HK-2 (cell line): ENCODE measurements around the gene HS6ST1.

Source experiments
- DNase-seq: peaks from one replicate; pipeline ENCODE4 v3.0.0-alpha.2; 2018; ENCODE audit not compliant: unreplicated experiment

The HS6ST1 gene

GRCh38 chr2:128282246-128282975 is 36.3 kb downstream of the HS6ST1 start:
- DNase-seq = no peak

DNA sequence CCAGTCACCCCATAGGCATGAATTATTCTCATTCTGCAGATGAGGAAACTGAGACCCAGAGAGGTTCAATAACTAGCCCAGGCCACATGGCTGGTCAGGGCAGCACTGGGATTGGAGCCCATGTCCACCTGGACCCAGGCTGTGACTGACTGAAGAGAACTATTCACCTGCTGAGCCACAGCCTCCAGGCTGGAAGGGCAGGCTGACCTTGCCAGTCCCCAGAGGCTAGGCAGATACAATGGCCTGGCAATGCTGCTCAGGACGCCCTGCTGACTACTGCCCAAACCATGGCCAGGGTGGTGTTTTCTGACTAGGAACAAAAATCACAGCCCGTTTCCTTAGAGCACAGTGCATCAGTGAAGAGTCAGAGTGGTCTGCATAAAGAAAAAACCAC is 36.8 kb downstream of the HS6ST1 start:
- DNase-seq = no peak

- no peak for DNase-seq
Observed at GRCh38 chr2:128280901-128281321, 37.8 kb downstream of the HS6ST1 start.

DNA sequence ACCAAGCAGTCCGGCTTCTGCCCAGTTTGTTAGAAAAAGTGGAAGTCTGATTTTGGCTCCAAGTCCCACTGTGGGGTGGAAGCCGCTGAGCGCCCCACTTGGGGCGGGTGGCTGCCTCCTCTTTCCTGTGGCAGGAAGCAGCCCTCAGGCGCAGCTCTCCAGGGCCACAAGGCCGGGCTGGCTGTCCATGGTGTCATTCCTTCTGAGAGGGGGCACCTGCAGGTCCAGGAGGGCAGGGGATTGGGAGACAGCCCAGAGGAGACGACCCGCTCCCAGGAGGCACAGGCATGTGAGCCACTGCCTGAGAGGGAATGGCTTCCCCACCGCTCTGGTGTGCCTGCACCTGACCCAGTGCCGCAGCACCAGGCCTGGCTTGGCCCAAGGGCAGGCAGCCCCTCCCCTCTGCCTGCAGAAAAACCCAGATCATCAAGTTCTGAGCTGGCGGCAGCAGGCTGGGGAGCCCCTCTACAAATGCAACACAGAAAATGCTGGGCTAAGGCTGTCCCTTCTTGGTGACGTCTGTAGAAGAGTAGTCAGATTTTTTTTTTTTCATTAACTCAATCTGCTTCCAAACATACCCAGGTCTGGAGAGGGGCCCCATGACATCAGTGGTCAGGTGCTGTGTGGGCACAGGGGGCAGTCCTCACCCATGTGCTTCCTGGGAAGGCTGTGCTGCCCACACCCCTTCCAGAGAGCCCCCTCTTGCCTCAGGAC is 38.4 kb downstream of the HS6ST1 start:
- no peak for DNase-seq

DNA sequence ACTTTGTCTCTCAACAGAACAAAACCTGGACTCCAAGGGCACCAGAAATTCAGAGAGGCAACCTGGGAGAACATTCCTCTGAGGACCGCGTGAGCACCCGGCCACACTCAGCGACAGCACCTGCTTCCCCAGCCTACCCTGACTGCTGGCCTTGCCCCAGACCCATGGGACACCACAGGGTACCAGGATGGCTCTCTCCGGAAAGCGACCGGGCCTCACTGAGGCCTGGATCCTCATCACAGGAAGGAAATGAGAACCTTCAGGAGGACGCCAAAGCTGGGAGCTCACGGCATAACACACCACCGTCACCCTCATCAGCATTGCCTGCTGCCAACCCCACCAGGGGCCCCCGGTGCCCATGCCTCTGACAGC is 38.9 kb downstream of the HS6ST1 start:
- DNase-seq = no peak

DNA sequence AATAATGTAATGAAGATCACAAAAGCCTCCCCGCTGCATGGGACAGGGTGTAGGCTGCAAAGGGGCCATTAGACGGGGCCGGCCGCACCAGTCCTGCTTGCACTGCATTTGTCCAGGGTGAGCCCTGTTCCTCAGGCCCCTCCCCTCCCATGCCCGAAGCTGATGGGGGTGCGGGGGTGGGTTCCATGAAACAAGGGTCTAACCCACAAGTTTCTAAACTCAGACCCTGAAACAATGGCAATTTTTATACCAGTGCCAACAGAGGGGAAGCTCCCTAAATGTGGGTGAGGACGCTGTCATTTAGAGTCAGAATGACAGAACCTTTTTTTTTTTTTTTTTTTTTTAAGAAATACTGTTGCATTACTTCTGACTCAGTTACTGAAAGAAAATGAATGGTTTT is 39.7 kb downstream of the HS6ST1 start:
- DNase-seq = no peak

DNA sequence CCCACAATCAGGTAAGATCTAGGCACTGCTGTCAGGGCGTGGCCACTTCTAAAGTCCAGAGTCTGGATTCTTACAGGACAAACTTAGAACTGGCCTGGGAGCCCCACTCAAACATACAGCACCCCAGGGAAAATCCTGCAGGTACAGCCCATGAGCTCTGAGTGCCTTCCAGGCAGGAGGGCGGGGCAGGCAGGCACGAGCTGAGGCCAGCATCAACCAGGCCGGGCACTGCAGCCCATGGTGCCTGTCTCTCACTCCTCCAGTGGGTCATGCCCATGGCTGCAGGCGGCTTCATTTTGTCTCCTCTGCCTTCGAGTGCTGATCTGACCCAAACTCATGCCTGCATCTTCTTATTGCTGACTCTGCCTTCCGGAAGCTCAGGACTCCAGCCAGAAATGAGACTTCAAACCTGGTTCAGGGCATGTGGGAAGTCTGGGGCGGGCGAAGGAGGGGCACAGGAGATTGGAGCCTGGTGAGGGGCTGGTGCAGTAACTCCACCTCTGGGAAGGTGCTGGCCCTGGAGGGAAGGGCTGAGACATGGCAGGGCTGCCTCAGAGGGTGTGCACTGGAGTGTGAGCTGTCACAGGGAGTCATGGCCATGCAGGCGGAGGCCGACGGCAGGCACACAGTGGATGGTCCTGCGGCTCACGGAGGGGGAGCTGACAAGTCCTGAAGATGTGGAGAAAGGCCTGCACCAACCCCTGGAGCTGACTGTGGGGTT is 40.5 kb downstream of the HS6ST1 start:
- DNase-seq = no peak

GRCh38 chr2:128276878-128277675 is 41.6 kb downstream of the HS6ST1 start:
- DNase-seq = no peak

- DNase-seq = no peak
Observed at GRCh38 chr2:128275498-128276045, 43.1 kb downstream of the HS6ST1 start.

DNA sequence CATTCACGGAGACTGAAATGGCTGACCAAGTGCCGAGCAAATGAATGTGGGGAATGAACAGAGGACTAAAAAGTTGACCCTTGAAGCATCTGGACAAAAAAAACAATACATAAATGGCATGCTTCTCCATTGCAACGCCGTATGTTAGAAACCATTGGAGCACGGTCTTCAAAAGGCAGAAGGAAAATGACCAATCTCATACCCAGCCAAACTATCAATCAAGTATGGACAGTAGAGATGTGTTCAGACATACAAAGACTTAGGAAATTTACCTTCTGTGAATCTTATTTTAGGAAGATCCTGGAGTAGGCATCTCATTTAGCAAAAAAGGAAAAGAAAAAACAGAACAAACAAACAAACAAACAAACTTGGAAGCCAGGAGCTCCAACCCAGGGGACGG is 44.5 kb downstream of the HS6ST1 start:
- DNase-seq = no peak

GRCh38 chr2:128273469-128274081 is 45.1 kb downstream of the HS6ST1 start:
- no peak for DNase-seq

GRCh38 chr2:128272601-128273468 is 45.8 kb downstream of the HS6ST1 start:
- DNase-seq = no peak

DNA sequence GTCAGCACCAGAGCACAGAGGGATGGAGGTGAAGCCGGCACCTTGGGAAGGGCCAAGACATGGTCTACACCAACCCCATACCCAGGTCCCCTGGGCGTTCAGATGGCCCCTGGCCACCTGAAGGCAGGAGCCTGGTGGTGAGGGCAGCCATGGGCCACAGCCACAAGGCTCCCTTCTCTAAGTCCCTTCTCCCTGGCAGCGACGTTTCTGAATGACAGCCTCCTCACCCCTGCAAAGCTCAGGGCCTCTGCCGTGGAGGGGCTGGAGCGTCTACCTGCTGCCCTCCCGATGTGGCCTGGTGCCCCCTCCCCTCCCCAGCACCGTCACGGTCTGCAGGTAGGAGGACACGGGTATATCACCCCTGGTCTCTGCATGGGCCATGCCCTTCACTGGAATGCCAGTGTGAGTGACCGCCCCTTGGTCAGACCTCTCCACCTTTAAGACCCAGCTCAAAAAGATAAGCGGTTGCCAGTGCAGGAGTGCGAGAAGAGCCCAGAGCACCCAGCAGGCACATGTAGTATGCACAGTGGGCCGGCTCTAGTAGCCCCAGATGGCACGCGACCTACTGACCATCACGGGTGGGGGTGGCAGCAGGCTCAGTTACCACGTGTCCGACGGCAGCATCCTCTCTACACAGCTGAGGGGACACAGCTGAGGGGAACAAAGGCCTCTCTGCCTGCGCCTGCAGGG is 46.6 kb downstream of the HS6ST1 start:
- DNase-seq = no peak

DNA sequence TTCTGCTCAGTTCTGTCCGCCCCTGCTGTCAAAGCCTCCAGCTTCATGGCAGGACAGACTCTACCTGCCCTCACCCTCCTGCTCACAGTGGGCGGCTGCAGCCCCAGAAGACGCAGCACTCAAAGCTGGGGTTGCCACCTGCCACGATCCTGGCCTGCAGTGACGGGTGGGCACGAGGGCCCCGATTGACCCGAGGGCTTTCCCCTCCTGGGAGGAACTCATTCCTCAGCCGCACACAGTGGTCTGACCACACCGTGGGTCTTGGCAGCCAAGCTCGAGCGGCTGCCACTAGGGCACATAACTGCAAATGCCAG is 47.1 kb downstream of the HS6ST1 start:
- no peak for DNase-seq

DNA sequence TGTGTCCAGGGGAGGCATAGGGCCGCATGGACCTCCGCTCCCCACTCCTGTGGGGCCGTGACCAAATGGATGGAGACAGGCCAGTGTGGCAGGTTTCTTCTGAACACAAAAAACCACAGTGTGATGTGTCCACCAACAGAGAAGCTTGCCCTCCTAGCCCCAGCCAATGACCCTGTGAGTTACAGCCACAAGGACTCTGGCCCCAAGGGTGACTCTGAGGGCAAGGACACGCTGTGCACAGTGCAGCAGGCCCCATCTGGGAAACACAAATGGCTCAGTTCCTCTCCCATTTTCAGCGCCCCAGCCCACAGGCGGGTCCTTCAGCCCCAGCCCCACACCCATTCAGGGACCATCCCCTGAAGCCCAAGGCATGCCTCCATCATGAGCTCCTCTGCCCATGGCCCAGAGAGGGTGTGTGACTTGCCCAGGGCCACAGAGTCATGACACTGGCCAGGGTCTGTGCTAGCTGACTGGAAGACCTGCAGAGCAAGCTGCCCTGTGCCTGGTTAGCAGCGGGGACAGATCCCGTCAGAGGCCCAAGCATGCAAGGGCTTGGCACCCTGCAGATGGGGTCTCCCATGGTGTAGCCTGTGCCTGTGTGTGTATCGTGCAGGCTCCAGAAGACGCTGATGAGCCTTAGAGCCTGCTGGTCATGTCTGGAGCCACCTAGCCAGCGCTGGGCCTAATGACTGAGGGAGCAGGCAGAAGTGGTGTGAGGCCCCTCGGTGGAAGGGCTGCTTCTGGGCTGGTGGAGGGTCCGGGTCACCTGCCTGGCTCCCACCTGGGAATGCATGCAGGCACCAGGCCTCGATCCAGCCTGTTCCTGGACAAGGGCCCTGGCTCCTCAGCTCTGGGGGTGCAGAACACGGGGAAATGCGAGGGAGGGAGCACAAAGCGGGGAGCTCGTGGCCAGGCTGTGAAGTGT is 47.7 kb downstream of the HS6ST1 start:
- DNase-seq = no peak

DNA sequence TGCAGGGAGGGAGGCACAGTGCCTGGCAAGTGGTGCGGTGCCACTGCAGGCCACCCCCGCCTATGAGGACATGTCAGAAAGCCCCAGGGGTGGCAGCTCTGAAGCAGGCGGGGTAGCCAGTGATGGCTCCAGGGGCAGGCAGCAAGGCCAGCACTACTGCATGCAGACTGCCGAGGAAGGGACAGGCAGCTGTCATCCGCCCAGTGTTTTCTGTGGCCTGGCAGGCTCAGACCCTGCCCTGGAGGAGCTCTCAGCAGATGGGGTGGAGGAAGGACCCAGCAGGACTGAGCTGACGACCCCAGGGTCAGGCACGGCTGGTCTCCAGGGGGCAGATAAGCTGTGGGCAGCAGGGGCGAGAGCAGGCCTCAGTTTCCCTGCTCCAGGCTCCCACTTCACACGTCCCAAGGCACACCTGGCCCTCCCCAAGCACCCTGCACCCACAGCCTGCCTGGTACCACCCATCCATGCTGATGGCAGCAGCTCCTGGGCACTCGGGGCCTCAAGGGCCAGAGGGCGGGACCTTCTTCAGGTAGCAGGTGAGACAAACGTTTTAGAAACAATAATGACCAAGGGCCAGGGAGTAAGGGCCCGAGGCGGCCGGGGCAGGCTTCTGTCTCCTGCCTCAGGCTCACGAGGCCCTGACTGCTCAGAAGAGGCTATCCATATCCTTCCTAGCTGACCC is 48.5 kb downstream of the HS6ST1 start:
- DNase-seq = no peak

- DNase-seq = no peak
Observed at GRCh38 chr2:128269063-128269989, 49.3 kb downstream of the HS6ST1 start.
